ENCODE results near the gene HMCN2.
"Not testable (repeated sequence)": the region's sequence is repeated elsewhere in the genome, so short reads cannot be mapped to it uniquely, and the experiment has no call there.

Gene HMCN2

DNA sequence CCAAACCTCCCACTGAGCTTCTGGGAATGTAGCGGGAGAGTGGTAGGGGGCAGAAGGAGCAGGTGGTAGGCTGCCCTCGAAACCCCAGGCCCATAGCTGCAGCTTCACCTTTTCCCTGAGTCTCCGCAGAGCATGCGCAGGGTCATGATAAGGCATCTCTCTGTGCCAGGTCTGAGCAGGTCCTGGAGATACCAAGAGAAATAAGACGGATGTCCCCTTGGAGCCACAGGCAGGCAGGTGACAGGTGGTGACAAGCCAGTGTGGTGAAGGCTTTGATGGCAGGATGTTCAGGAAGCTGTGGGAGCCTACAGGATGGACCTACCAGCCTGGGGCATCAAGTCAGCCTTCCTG, 68.1 kb downstream of the HMCN2 start:
- H3K9me3 ChIP-seq (ENCODE audit: control insufficient read depth in 2 of 2, low read length in 2 of 2), result no peaks in the 10 kb centered on the region
- no peak overlapping the region for H3K4me3 ChIP-seq (ENCODE audit: low read length in 2 of 2)
- no peaks in the 10 kb centered on the region for H3K36me3 ChIP-seq (ENCODE audit: control insufficient read depth in 2 of 2, insufficient read depth in 2 of 2, low read length in 2 of 2)
- H3K9ac ChIP-seq (ENCODE audit: low read length in 2 of 2), result no peak overlapping the region
- no peak overlapping the region for H3K27ac ChIP-seq (ENCODE audit: low read length)
- H3K27me3 ChIP-seq (ENCODE audit: control insufficient read depth in 1 of 2, insufficient read depth in 2 of 2, low read length in 2 of 2), result no peaks in the 10 kb centered on the region
- peaks cover 48% of the 10 kb centered on the region for H3K4me1 ChIP-seq (ENCODE audit: control insufficient read depth, insufficient read depth, low read length)

DNA sequence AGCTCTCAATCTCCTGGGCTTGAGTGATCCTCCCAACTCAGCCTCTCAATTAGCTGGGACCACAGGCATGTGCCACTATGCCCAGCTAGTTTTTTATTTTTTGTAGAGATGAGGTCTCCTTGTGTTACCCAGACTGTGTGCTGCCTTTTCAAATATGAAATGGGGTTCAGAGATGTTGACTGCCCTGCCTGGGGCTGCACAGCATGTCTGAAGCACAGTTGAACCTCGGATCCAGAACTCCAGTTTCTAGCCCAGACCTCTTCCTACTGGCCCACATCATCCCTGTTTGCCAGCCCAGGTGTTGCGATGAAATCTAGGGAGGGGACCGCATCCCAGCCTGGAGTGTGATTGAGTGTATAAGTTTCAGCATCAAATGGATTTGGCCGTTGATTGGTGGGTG, 69.4 kb downstream of the HMCN2 start:
- Histone ChIP-seq H3K9ac (ENCODE audit: low read length in 2 of 2) (no peak overlapping the region), H3K4me3 (ENCODE audit: low read length in 2 of 2) (no peak overlapping the region), H3K4me1 (ENCODE audit: control insufficient read depth, insufficient read depth, low read length) (peaks cover 37% of the 10 kb centered on the region), H3K27ac (ENCODE audit: low read length) (no peak overlapping the region), H3K36me3 (ENCODE audit: control insufficient read depth in 2 of 2, insufficient read depth in 2 of 2, low read length in 2 of 2) (no peaks in the 10 kb centered on the region), H3K27me3 (ENCODE audit: control insufficient read depth in 1 of 2, insufficient read depth in 2 of 2, low read length in 2 of 2) (no peaks in the 10 kb centered on the region), H3K9me3 (ENCODE audit: control insufficient read depth in 2 of 2, low read length in 2 of 2) (no peaks in the 10 kb centered on the region)

DNA sequence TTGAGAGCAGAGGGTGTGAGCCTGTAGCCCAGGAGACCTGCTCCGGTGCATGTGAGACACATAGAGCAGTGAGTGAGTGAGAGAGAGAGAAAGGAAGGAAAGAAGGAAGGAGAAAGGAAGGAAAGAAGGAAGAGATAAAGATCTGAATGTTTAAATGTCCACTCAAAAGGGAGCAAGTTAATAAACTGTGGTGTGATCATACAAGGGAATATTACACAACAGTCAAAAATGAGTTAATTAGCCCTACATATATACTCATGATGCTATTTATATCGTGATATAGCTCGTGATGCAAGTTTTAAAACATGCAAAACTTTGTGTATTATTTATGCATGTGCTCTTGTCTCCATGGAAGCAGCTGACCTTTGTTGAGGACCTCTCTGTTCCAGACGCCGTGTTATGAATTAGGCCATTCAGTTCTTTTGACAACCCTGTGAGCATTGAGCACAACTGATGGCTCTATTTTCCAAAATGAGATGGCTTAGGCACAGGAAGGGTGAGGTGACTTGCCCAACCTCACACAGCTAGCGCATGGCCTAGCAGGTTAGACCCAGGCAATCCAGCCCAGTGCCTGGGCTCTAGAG, 70.6 kb downstream of the HMCN2 start:
- H3K36me3 ChIP-seq (ENCODE audit: control insufficient read depth in 2 of 2, insufficient read depth in 2 of 2, low read length in 2 of 2), result no peaks in the 10 kb centered on the region
- H3K4me3 ChIP-seq (ENCODE audit: low read length in 2 of 2), result no peak overlapping the region
- no peak overlapping the region for H3K9ac ChIP-seq (ENCODE audit: low read length in 2 of 2)
- peaks cover 25% of the 10 kb centered on the region for H3K4me1 ChIP-seq (ENCODE audit: control insufficient read depth, insufficient read depth, low read length)
- H3K27me3 ChIP-seq (ENCODE audit: control insufficient read depth in 1 of 2, insufficient read depth in 2 of 2, low read length in 2 of 2), result no peaks in the 10 kb centered on the region
- no peak overlapping the region for H3K27ac ChIP-seq (ENCODE audit: low read length)
- H3K9me3 ChIP-seq (ENCODE audit: control insufficient read depth in 2 of 2, low read length in 2 of 2), result no peaks in the 10 kb centered on the region

DNA sequence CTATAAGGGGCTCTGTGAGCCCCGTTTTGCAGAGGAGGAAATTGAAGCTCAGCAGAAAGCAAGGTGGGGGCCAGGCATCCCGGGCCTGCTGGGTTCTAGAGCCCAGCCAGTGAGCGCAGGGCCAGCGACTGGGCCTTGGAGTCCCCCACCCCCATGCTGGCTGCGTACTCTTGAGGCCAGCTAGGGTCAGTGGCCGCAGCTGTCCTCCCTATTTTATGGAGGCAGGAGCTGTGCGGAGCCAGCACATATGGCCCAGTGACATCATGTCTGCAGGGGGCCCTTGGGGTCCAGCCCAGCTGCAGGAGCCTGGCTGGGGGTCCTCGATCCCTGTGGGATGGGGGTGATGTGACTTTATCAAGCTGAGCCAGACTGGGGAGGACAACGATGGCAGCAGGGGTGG, 71.3 kb downstream of the HMCN2 start:
- Histone ChIP-seq H3K36me3 (ENCODE audit: control insufficient read depth in 2 of 2, insufficient read depth in 2 of 2, low read length in 2 of 2) (no peaks in the 10 kb centered on the region), H3K9ac (ENCODE audit: low read length in 2 of 2) (no peak overlapping the region), H3K9me3 (ENCODE audit: control insufficient read depth in 2 of 2, low read length in 2 of 2) (no peaks in the 10 kb centered on the region), H3K4me3 (ENCODE audit: low read length in 2 of 2) (no peak overlapping the region), H3K27ac (ENCODE audit: low read length) (no peak overlapping the region), H3K4me1 (ENCODE audit: control insufficient read depth, insufficient read depth, low read length) (peaks cover 18% of the 10 kb centered on the region), H3K27me3 (ENCODE audit: control insufficient read depth in 1 of 2, insufficient read depth in 2 of 2, low read length in 2 of 2) (no peaks in the 10 kb centered on the region)

DNA sequence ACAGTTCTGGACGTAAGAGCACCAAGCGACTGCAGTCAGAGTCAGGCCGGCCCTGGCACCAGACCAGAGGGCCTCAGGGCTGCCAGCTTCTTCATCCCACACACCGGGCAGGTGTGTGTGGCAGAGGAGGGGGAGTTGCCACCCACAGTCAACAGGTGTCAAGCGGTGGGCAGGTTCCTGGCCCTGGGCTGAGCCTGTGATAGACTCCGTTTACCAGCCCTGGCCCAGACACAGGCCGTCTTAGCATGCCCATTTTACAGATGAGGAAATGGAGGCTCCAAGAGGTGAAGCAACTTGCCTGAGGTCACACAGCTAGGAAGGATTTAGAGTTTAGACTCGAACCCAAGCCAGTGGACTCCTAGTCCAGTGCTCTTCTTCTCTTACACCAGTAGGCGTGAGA, 71.8 kb downstream of the HMCN2 start:
- H3K27me3 ChIP-seq (ENCODE audit: control insufficient read depth in 1 of 2, insufficient read depth in 2 of 2, low read length in 2 of 2), result no peaks in the 10 kb centered on the region
- H3K27ac ChIP-seq (ENCODE audit: low read length), result no peak overlapping the region
- H3K4me1 ChIP-seq (ENCODE audit: control insufficient read depth, insufficient read depth, low read length), result peaks cover 13% of the 10 kb centered on the region
- H3K9ac ChIP-seq (ENCODE audit: low read length in 2 of 2), result no peak overlapping the region
- H3K4me3 ChIP-seq (ENCODE audit: low read length in 2 of 2), result no peak overlapping the region
- H3K9me3 ChIP-seq (ENCODE audit: control insufficient read depth in 2 of 2, low read length in 2 of 2), result no peaks in the 10 kb centered on the region
- H3K36me3 ChIP-seq (ENCODE audit: control insufficient read depth in 2 of 2, insufficient read depth in 2 of 2, low read length in 2 of 2), result no peaks in the 10 kb centered on the region

DNA sequence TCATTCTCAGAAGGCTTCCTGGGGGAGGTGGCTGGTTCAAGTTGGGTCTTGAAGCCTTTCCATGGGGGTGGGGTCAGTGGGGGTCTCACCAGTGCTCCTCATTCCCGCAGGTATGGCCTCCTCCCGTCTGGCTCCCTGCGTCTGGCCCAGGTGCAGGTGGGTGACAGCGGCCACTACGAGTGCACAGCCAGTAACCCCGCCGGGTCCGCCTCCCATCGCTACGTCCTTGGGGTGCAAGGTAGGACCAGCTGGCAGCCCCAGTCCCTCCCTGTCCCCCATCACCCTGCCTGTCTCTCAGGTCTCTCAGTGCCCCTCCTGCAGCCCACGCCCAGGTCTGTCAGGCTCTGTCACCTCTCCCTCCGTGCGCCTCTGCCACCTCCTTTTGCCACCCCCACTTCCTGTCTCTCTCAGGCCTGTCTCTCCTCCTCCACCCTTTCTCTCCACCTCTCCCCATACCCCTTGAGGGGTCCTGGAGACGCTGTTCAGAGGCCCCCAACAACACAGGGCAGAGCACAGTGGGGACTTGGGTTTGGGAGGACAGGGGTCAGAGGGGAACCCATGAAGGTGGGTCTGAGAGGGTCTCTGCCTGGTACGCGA, 72.3 kb downstream of the HMCN2 start:
- no peak overlapping the region for H3K9ac ChIP-seq (ENCODE audit: low read length in 2 of 2)
- no peaks in the 10 kb centered on the region for H3K27me3 ChIP-seq (ENCODE audit: control insufficient read depth in 1 of 2, insufficient read depth in 2 of 2, low read length in 2 of 2)
- H3K9me3 ChIP-seq (ENCODE audit: control insufficient read depth in 2 of 2, low read length in 2 of 2), result no peaks in the 10 kb centered on the region
- no peak overlapping the region for H3K27ac ChIP-seq (ENCODE audit: low read length)
- H3K4me1 ChIP-seq (ENCODE audit: control insufficient read depth, insufficient read depth, low read length), result peaks cover 12% of the 10 kb centered on the region
- H3K4me3 ChIP-seq (ENCODE audit: low read length in 2 of 2), result no peak overlapping the region
- H3K36me3 ChIP-seq (ENCODE audit: control insufficient read depth in 2 of 2, insufficient read depth in 2 of 2, low read length in 2 of 2), result no peaks in the 10 kb centered on the region

DNA sequence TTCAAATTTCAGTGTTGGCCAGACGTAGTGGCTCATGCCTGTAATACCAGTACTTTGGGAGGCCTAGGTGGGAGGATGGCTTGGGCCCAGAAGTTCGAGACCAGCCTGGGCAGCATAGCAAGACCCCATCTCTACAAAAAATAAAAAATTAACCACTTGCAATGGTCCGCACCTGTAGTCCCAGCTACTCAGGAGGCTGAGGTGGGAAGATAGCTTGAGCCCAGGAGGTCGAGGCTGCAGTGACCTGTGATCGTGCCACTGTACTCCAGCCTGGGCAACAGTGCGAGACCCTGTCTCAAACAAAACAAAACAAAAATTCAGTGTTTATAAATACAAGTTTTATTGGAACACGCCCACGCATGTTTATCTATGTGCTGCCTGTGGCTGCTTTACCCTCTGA, 73.3 kb downstream of the HMCN2 start:
- H3K9me3 ChIP-seq (ENCODE audit: control insufficient read depth in 2 of 2, low read length in 2 of 2); H3K27ac ChIP-seq (ENCODE audit: low read length); H3K27me3 ChIP-seq (ENCODE audit: control insufficient read depth in 1 of 2, insufficient read depth in 2 of 2, low read length in 2 of 2); H3K4me3 ChIP-seq (ENCODE audit: low read length in 2 of 2); H3K9ac ChIP-seq (ENCODE audit: low read length in 2 of 2); H3K36me3 ChIP-seq (ENCODE audit: control insufficient read depth in 2 of 2, insufficient read depth in 2 of 2, low read length in 2 of 2): not testable (repeated sequence)
- H3K4me1 ChIP-seq (ENCODE audit: control insufficient read depth, insufficient read depth, low read length), result peaks cover 11% of the 10 kb centered on the region

DNA sequence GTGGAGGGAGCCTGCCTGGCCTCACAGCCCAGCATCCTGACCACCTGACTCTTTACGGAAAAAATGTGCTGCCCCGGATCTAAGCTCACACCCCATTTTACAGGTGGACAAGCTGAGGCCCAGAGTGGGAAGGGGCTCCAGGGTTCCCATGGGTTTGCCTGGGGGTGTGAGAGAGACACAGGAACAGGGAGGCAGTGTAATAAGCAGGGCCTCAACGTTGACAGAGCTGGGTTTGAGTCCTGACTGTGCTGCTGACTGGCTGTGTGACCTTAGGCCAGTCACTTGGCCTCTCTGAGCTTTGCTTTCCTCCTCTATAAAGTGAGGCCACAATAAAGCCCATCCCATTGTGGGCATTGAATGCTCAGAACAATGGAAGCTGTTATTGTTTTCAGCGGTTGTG, 73.7 kb downstream of the HMCN2 start:
- no peak overlapping the region for H3K9ac ChIP-seq (ENCODE audit: low read length in 2 of 2)
- H3K9me3 ChIP-seq (ENCODE audit: control insufficient read depth in 2 of 2, low read length in 2 of 2), result no peaks in the 10 kb centered on the region
- H3K4me1 ChIP-seq (ENCODE audit: control insufficient read depth, insufficient read depth, low read length), result peaks cover 11% of the 10 kb centered on the region
- no peak overlapping the region for H3K4me3 ChIP-seq (ENCODE audit: low read length in 2 of 2)
- no peak overlapping the region for H3K27ac ChIP-seq (ENCODE audit: low read length)
- H3K36me3 ChIP-seq (ENCODE audit: control insufficient read depth in 2 of 2, insufficient read depth in 2 of 2, low read length in 2 of 2), result no peaks in the 10 kb centered on the region
- H3K27me3 ChIP-seq (ENCODE audit: control insufficient read depth in 1 of 2, insufficient read depth in 2 of 2, low read length in 2 of 2), result no peaks in the 10 kb centered on the region

DNA sequence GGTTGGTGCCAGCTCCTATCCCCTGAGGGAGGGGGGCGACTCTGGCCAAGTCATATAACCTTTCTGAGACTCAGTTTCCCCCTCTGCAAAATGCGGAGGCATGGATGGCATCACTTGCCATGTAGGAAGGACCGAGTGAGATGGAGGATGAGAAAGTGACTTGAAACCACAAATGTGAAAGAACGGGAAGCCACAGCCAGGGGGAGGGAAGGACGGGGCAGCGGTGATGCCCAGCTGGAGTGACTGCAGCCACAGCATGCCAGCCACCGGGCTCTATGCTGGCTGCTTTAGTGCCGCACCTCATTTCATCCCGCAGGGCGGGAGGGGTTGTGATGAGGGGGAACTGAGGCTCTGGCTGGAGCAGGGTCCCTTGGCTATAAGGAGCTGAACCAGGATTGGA, 74.5 kb downstream of the HMCN2 start:
- no peaks in the 10 kb centered on the region for H3K36me3 ChIP-seq (ENCODE audit: control insufficient read depth in 2 of 2, insufficient read depth in 2 of 2, low read length in 2 of 2)
- H3K4me3 ChIP-seq (ENCODE audit: low read length in 2 of 2), result no peak overlapping the region
- H3K27ac ChIP-seq (ENCODE audit: low read length), result no peak overlapping the region
- no peak overlapping the region for H3K9ac ChIP-seq (ENCODE audit: low read length in 2 of 2)
- no peaks in the 10 kb centered on the region for H3K9me3 ChIP-seq (ENCODE audit: control insufficient read depth in 2 of 2, low read length in 2 of 2)
- H3K4me1 ChIP-seq (ENCODE audit: control insufficient read depth, insufficient read depth, low read length), result peaks cover 11% of the 10 kb centered on the region
- H3K27me3 ChIP-seq (ENCODE audit: control insufficient read depth in 1 of 2, insufficient read depth in 2 of 2, low read length in 2 of 2), result no peaks in the 10 kb centered on the region

DNA sequence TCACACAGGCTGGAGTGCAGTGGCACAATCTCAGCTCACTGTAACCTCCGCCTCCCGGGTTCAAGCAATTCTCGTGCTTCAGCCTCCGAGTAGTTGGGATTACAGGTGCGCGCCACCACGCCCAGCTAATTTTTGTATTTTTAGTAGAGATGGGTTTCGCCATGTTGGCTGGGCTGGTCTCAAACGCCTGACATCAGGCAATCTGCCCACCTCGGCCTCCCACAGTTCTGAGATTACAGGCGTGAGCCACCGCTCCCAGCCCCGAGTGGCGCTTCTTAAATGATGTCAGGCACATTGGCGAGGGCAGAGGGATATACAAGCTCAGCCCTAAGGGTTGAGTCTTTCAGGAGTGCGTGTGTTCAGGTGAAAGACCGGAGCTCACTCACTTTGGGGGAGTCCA, 75.0 kb downstream of the HMCN2 start:
- H3K4me3 ChIP-seq (ENCODE audit: low read length in 2 of 2); H3K27me3 ChIP-seq (ENCODE audit: control insufficient read depth in 1 of 2, insufficient read depth in 2 of 2, low read length in 2 of 2); H3K27ac ChIP-seq (ENCODE audit: low read length); H3K9me3 ChIP-seq (ENCODE audit: control insufficient read depth in 2 of 2, low read length in 2 of 2); H3K36me3 ChIP-seq (ENCODE audit: control insufficient read depth in 2 of 2, insufficient read depth in 2 of 2, low read length in 2 of 2); H3K9ac ChIP-seq (ENCODE audit: low read length in 2 of 2): not testable (repeated sequence)
- peaks cover 11% of the 10 kb centered on the region for H3K4me1 ChIP-seq (ENCODE audit: control insufficient read depth, insufficient read depth, low read length)

DNA sequence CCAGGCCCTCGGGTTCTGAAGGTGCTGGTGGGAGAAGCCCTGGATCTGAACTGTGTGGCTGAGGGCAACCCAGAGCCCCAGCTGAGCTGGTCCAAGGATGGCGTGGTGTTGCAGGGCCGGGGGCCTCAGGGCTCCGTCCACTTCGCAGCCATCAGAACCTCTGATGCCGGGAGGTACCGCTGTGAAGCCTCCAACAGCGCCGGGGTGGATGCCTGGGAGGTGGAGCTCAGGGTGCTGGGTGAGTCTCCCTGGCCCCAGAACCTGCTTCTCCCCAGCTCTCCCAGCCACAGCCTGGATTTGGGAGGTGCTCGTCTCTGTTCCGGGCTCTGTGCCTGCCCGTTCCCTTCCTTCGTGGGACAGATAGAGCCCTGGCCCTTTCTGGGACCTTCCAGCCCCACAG, 75.6 kb downstream of the HMCN2 start:
- H3K27ac ChIP-seq (ENCODE audit: low read length), result no peak overlapping the region
- H3K9me3 ChIP-seq (ENCODE audit: control insufficient read depth in 2 of 2, low read length in 2 of 2), result no peaks in the 10 kb centered on the region
- H3K4me1 ChIP-seq (ENCODE audit: control insufficient read depth, insufficient read depth, low read length), result peaks cover 11% of the 10 kb centered on the region
- no peaks in the 10 kb centered on the region for H3K36me3 ChIP-seq (ENCODE audit: control insufficient read depth in 2 of 2, insufficient read depth in 2 of 2, low read length in 2 of 2)
- no peak overlapping the region for H3K9ac ChIP-seq (ENCODE audit: low read length in 2 of 2)
- H3K4me3 ChIP-seq (ENCODE audit: low read length in 2 of 2), result no peak overlapping the region
- H3K27me3 ChIP-seq (ENCODE audit: control insufficient read depth in 1 of 2, insufficient read depth in 2 of 2, low read length in 2 of 2), result no peaks in the 10 kb centered on the region
